GM19328 (cell line): ENCODE data around the gene SS18L1.

ENCODE experiments used
- ATAC-seq: cut with Tn5 transposase; IDR thresholded peaks from one replicate; pipeline ENCODE4 v1.9.1; 2021; ENCODE audit warnings: mild to moderate bottlenecking, moderate library complexity; ENCODE audit not compliant: unreplicated experiment

Gene SS18L1

DNA sequence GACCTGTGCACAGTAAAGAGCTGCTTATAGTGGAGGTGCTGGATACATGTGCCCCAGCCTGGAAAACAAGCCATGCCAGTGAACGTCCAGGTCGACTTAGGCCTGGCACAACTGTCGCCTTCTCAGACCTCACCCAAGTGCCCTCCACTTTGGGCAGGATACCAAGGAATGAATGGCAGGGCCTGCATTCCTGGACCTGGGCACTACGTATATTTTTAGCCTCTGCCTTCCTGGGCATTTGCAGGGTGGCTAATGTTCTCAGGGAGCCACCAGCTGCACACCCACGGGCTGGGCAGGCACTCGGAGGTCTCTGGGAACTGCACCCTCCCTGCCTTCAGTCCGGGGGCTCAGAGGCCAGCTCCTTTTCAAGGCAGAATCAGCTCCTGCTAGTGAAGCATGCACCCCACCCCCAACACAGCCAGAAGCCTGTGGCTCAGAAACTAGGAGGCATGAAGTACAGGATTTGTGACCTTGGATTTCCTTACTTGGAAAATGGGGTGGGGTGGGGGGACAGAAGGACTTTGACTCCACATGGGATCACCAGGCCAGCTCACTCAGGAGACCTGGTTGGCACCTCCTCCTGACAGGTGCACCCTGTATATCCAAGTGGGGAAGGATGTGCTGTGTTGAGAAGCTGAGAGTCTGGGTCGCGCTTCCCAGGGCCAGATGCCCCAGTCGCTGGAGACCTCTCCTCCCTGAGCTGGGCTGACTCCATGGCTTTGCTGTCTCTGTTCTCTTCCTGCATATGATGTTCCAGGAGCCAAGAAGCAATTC is 23.8 kb upstream of the SS18L1 start:
- ATAC-seq, result no peak

GRCh38 chr20:62120365-62120762 is 23.2 kb upstream of the SS18L1 start:
- no peak for ATAC-seq

- peak; percentile 2 for ATAC-seq
Measured at GRCh38 chr20:62120990-62121775, 22.4 kb upstream of the SS18L1 start.

DNA sequence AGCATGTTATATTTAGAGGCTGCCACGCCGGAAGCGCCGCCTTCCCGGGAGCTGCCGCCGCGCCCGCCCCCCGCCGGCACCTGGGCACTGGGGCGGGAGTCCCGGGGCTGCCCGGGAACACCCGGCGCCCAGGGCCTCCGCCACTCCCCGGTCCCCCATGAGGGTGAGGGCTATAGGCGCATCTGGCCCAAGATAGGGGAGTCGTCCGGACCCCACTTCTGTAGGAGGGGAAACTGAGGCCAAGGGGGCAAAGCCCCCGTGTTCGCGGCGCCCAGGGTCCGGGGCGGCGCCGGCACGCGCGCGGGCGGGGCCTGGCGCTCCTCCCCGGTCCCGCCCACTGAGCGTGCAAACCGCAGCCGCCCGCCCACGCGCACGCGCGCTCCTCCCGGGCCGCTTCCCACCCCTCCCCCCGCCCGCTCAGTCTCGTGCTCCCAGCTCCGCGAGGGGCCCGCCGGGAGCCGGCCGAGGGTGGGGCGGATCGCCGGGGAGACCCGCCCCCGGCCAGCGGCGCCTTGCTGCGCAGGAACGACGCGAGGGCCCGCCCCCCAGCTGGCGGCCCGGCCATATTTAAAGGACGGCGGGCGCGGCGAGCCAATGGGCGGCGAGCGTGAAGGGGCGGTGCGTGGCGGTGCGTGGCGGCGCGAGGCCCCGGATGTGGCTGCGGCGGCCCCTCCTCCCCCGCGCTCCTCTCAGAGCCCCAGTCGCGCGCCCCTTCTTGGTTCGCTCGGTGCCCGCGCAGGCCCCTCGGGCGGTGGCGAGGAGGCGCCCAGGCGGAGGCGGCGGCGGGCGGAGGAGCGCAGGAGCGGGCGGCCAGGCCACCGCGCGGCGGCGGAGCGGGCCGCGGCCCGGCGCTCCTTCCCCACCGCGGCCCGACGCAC is 21.6 kb upstream of the SS18L1 start, which contains the start of gene LSM14B:
Gene LSM14B (plus strand): TSS at position 700 of the 878 bp plus-strand sequence. CDS start 192 bp downstream, outside the sequence.
- ATAC-seq, result peak; percentile 83

DNA sequence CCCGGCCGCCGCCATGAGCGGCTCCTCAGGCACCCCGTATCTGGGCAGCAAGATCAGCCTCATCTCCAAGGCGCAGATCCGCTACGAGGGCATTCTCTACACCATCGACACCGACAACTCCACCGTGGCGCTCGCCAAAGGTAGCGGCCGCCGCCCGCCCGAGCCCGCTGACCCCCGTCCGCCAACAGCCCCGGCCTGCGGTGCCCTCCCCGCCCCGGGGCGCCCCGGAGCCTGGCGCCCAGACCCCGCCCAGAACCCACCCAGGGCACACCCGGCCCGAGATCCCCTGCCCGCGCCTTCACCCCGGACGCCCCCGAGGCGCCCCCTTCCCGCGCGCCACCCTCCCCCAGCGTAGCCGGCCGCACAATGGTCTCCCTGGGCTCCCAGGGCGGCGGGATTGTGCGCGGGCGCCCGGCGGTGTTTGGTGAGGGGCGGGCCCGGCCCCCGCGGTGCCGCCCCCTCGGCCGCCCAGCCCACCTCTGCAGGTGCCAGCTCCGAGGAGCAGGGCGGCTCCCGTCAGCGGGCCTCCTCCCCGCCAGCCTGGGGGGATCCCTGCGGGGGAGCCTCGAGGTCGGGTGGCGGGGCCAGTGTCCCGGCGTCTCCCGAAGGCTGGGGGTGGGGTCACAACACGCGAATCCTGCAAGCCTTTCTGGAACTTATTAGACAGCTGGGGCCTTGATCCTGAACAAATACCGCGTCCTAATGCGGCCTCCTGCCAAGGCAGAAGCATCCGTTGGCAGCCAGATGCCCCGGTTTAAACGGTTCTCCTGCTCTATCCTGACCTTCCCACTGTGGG is 20.7 kb upstream of the SS18L1 start:
- peak; percentile 6 for ATAC-seq

DNA sequence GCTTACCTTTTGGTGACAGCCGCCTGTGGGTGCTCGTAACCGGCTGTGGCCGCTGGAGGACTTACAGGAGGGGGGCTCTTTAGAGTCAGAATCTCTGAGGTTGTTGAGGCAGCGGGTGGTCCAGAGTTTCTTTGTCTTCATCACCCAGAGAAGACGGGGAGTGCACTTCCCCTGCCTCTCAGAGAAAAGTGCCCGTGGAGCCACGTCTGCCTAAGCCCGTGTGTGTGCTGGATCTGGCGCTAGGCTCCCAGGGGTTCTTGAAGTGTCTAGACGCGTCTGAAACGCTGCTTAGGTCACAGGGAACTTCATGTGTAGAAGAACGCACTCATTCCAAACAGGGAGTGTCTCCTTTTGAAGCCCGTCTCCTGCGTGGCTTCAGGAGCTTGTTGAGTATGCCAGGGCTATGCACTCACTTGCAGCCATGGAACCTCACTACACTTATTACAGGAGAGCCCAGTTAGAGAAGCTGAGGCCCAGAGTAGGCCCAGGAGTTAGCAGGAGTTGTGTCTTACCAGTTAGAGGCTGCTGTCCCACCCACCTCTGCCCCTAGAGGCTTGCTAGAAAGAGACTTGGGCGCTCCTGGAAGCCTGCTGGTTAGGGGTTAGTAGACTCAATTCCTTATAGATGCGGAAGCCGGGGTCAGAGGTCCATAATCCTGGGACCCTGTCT is 20.0 kb upstream of the SS18L1 start:
- ATAC-seq, result no peak

DNA sequence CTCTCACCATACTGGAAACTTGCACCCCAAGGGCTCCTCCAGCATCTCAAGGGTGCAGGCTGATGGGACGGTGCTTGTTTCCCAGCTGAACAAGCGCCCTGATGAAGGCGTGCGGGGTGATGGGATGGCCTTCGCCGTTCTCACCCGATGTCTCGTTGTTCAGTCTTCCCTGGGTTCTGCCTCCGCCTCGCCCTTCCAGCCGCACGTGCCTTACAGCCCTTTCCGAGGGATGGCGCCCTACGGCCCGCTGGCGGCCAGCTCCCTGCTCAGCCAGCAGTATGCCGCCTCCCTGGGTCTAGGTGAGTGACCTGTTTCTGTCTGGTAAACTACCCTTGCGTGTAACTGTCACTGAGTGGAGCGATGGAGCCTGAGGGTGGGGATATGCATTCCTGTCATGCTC is 17.4 kb upstream of the SS18L1 start:
- ATAC-seq, result no peak

GRCh38 chr20:62127799-62128198 is 15.8 kb upstream of the SS18L1 start:
- ATAC-seq, result no peak

GRCh38 chr20:62128502-62128901 is 15.1 kb upstream of the SS18L1 start:
- no peak for ATAC-seq

DNA sequence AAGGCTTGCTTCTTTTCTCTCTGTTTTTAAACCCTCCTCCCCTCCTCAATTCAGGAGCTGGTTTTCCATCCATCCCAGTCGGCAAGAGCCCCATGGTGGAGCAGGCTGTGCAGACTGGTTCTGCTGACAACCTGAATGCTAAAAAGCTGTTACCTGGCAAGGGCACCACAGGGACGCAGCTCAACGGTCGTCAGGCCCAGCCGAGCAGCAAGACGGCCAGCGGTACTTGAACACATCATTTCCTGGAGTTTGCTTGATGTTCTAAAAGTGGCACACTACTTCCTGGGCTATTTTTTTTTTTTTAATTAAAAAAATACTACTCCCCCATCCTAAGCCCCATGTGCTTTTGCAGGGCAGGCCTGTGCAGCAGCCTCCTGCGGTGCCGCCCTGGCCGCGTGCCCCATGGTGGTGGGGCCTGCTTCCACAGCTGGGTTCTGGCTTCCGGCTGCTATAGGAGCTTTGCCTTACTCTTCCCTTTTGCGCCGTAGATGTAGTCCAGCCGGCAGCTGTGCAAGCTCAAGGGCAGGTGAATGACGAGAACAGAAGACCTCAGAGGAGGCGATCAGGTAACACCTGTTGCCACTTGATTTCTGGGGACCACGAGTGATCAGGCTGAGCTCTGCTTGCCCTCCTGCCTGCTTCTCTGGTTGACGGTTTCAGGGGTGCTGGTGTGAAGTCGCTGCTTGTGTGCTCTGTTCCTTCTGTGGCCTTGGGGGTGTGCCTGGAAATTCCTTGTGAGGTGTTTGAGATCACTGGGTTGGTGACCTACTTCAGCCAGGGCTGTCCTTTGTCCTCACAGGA is 13.6 kb upstream of the SS18L1 start:
- ATAC-seq, result no peak

GRCh38 chr20:62131560-62132320 is 11.8 kb upstream of the SS18L1 start:
- ATAC-seq, result no peak

- ATAC-seq, result no peak
Measured at GRCh38 chr20:62132421-62132820, 11.1 kb upstream of the SS18L1 start.

DNA sequence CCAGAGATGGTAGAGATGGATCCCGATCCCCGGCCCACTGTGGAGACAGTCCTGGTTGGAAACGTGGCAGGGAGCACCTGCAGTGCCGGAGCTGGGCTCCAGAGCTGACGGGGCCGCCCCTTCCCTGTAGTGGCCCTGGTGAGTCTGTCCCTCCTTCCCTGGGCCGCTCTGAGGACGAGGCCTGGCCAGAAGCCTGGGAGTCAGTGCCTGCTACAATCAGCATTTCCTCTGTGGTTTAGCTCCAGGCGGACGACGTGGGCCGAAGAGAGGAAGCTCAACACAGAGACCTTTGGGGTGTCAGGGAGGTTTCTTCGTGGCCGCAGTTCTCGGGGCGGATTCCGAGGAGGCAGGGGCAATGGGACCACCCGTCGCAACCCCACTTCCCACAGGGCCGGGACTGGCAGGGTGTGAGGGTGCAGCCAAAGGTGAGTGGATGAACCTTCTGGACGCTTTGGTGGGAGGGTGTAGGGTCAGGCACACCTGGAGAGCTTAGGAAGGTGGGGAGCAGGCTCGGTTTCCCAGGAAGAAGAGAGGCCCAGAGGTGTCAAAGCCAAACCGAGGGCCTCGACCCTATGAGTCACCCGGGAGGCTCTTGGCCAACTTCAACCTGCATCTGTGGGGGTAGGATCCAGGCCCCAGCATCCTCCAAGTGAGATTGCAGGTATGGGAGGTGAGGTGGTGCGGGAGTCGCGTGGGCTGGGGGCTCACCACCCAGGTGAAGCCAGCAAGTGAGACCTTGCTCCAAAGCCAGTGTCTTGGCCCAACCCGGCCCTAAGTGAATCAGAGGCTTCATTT is 10.3 kb upstream of the SS18L1 start:
- ATAC-seq, result no peak

DNA sequence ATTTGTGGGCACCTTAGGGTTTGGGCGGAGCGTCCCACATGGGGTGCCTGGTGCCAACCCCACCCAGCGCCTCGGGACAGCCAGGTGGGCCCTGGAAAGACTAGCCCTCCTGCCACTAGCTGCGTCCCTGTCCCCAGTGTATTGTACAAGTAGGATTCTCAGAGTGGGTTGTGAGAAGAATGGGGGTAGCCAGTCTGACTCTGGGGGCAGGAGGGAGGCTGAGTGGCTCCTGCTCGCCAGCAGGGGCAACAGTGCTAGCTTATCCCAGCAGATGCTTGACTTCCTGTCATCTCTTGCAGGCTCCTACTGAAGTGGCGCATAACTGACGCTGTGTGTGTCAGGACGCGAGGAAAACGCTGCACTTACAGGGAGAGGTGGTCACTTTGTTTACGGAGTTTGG is 9.7 kb upstream of the SS18L1 start:
- no peak for ATAC-seq

DNA sequence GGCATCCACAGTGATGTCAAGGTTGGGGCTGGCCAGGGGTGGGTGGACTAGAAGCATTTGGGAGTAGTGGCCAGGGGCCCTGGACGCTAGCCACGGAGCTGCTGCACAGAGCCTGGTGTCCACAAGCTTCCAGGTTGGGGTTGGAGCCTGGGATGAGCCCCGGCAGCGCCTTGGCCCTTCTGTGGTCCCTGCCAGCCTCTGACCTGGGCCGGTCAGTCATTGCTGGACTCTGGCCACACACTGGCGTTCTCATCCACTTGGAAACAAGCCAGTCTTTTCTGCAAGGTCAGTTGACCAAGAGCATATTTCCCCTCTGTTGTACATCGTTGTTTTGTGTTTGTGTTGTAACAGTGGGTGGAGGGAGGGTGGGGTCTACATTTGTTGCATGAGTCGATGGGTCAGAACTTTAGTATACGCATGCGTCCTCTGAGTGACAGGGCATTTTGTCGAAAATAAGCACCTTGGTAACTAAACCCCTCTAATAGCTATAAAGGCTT is 8.8 kb upstream of the SS18L1 start:
- ATAC-seq, result no peak

GRCh38 chr20:62135573-62136266 is 7.8 kb upstream of the SS18L1 start:
- ATAC-seq, result no peak
